GM18951 (cell line): ENCODE results near the gene BCL2L1.

Experiments used
- POLR2A ChIP-seq: IDR thresholded peaks from 4 replicates; pipeline ENCODE4 v1.6.1; 2011; ENCODE audit warnings: mild to moderate bottlenecking; ENCODE audit not compliant: insufficient read length, insufficient read depth; ENCODE audit errors: extremely low read depth
- in situ Hi-C: fragments of 300-500 bp; cut with MboI; formaldehyde crosslinking; loops from one replicate; pipeline ENCODE4 v1.12.0; 2022; ENCODE audit warnings: low sequenced_read_pairs, mixed read lengths, inconsistent platforms; ENCODE audit not compliant: unreplicated experiment

Gene BCL2L1

GRCh38 chr20:31677553-31678260 is 45.0 kb downstream of the BCL2L1 start:
- TF ChIP-seq POLR2A, result no peak
- in situ Hi-C loops, result no loop called here

- TF ChIP-seq POLR2A, result no peak
- in situ Hi-C loops, result no loop called here
These were observed 46.1 kb downstream of the BCL2L1 start for GRCh38 chr20:31676609-31676989.

- in situ Hi-C loops, result no loop called here
- no peak for TF ChIP-seq POLR2A
These were observed 46.6 kb downstream of the BCL2L1 start for GRCh38 chr20:31675828-31676608.

- peak; percentile 54 for TF ChIP-seq POLR2A
- in situ Hi-C loops, result no loop called here
These were observed 47.5 kb downstream of the BCL2L1 start for GRCh38 chr20:31674895-31675827.

- in situ Hi-C loops, result no loop called here
- no peak for TF ChIP-seq POLR2A
These were observed 48.7 kb downstream of the BCL2L1 start for GRCh38 chr20:31673943-31674463.

- in situ Hi-C loops, result no loop called here
- no peak for TF ChIP-seq POLR2A
These were observed 49.2 kb downstream of the BCL2L1 start for GRCh38 chr20:31673435-31673834.

- TF ChIP-seq POLR2A, result no peak
- in situ Hi-C loops, result no loop called here
These were observed 51.3 kb downstream of the BCL2L1 start for GRCh38 chr20:31671324-31671723.

GRCh38 chr20:31670371-31671228 is 52.1 kb downstream of the BCL2L1 start:
- no peak for TF ChIP-seq POLR2A
- in situ Hi-C loops, result no loop called here

GRCh38 chr20:31669876-31670275 is 52.8 kb downstream of the BCL2L1 start:
- in situ Hi-C loops, result loop anchor here (5.0 kb wide), 1 partner anchor 42 kb away; no protein-coding TSS in a partner anchor

GRCh38 chr20:31668944-31669343 is 53.7 kb downstream of the BCL2L1 start:
- in situ Hi-C loops, result loop anchor here (5.0 kb wide), 1 partner anchor 43 kb away; no protein-coding TSS in a partner anchor

More at GRCh38 chr20:31669876-31670275, 52.8 kb downstream of the BCL2L1 start:
- TF ChIP-seq POLR2A, result no peak

GRCh38 chr20:31667315-31668285 is 55.1 kb downstream of the BCL2L1 start:
- in situ Hi-C loops, result loop anchor here (5.0 kb wide), 1 partner anchor 45 kb away; no protein-coding TSS in a partner anchor
- TF ChIP-seq POLR2A, result no peak
